HTR-8/SVneo (cell line): ENCODE measurements around the gene GUCY1B1.

ENCODE experiments used
- DNase-seq: peaks from one replicate; pipeline ENCODE4 v3.0.0; 2011; ENCODE audit warnings: low spot score, mixed read lengths; ENCODE audit not compliant: insufficient read length
- FAIRE-seq: peaks from 2 replicates; lab custom pipeline; 2011; peaks lifted over from hg19 to GRCh38; lab: Jason Lieb, UNC

Gene GUCY1B1

DNA sequence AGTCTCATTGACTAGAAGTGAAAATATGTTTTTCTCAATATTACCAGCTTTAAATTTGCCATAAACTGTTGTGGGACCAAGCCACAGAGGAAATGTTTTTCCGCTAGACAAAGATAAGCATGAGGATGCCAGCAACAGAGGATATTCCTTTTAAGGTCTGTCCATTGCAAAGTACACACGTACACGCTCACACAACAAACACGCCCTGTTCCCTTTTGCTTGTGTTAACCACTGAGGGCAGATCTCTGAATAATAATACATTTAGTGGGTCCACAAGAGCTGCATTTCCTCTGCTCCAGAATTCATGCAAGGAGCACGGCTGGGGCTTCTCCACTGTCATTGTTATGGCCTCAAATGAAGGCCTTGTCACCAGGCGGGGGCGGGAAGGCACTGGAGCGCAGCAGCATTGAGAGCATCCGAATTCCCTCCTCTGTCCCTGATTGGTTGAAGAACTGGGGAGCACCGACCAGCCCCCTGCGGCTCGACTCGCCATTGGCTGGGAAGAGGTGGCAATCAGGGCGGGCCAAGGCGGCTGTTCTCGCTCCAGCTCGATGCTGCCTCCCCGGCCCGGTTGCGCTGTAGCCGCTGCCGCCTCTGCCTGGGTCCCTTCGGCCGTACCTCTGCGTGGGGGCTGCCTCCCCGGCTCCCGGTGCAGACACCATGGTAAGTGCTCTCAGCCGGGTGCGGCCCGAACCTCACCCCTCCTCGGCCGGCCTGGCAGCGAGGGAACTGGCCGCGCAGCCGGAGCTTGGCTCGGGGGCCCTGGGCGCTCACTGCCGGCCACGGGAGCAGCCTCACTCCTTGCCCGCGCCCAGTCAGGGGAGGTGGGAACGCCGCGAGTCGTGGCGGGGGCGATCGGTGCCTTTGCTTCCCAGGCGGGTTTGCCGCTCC is at the start of gene GUCY1B1:
Gene GUCY1B1 (plus strand): TSS at position 541 of the 891 bp plus-strand sequence. CDS start 120 bp downstream, at position 661.
- peak; percentile 77 for FAIRE-seq
- peak; percentile 95 for DNase-seq

DNA sequence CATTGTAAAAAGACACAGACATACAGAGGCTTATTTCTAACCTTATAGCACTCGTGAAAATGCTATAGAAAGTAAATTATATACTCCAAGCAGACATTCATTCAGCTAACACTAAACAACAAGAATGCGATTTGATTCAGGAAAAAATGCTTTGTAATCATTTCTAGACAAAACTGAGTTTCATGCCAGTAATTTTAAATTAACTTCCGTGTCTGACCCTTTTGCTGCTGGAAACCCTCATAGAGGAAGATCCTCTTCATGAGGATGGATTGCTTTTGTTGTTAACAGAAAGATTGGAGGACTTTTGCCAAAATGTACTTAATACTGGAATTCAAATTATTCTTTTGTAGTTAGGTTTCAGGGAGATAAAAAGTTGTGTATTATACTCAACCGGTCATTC is 48.9 kb upstream of the GUCY1B1 start:
- DNase-seq, result no peak
- FAIRE-seq, result no peak

GRCh38 chr4:155711556-155711955 is 47.3 kb upstream of the GUCY1B1 start:
- DNase-seq (no peak), FAIRE-seq (no peak)

GRCh38 chr4:155712846-155713245 is 46.0 kb upstream of the GUCY1B1 start:
- DNase-seq (no peak), FAIRE-seq (no peak)

DNA sequence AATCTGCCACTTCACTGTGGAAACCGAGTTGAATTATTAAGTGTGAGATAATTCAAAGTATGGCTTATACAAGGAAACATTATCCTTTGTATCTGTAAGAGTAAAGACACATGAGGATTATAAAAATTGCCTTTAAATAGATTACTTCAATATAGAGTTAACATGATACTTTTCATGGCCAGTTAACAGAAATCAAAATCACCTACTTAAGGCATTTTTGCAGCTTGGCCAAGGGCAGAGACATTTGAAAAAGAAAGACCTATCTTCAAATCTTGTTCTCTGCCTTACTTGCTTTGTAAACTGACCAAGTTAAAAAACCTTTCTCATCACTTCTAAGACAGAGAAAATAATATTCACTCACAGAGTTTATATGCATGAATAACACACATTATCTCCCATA is 44.9 kb upstream of the GUCY1B1 start:
- FAIRE-seq (no peak), DNase-seq (no peak)

GRCh38 chr4:155722336-155722735 is 36.5 kb upstream of the GUCY1B1 start:
- FAIRE-seq, result no peak
- DNase-seq, result no peak

GRCh38 chr4:155722816-155723499 is 35.9 kb upstream of the GUCY1B1 start:
- no peak for FAIRE-seq

DNA sequence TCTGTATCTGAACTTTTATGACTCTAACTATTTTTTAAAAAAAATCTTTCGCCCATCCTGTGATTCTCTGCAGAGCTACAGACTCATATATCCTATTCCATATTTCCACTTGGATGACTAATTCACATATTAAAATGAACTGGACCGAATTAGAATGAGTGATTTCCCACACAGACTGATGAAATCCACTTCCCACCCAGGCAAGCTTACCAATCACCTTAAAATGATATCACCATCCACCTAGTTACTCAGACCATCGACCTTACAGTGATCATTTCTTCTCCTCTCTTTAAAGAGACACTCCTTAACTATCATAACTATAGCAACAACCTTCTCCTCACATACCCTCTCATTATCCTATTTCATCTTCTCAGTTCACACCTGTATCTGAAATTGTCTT is 34.1 kb upstream of the GUCY1B1 start:
- FAIRE-seq (no peak), DNase-seq (no peak)

More at GRCh38 chr4:155722816-155723499, 35.9 kb upstream of the GUCY1B1 start:
- no peak for DNase-seq

DNA sequence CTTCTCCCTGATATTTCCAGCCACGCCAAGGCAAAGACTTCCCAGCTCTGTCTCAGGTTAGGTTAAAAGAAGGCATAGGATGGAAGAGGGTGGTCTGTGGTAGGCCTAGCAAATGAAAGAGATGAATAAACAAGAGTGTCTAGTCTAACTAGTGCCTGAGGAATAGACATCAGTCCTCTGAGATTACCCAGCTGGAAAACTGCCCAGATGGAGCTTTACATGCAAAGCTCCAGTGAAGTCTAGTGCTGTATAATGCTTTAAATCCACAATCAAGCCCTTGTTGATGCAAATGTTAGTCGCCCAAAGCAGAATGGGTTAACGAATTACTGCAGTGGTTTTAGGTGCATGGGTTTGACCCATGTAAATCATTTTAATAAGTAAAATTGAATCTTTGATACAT is 24.8 kb upstream of the GUCY1B1 start:
- FAIRE-seq (no peak), DNase-seq (no peak)

GRCh38 chr4:155734951-155735350 is 23.9 kb upstream of the GUCY1B1 start:
- no peak for DNase-seq
- no peak for FAIRE-seq

DNA sequence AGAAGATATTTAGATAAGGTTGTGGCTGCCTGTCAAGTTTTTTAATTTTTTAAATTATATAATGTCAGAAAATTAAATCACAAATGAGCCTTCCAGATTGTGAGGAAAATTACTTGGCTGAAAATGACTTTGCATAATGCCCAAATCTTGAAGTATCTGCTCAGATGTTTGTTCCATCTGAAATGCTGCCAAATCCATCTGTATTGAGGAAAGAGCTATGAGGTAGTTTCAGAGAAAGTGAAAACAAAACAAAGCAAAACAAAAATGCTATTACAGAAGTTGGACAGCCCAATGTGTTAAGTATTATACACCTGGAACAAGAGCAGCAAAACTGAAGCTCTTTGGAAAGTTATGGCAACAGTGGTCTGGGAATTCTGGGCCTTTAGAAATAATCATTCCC is 23.3 kb upstream of the GUCY1B1 start:
- FAIRE-seq (no peak), DNase-seq (no peak)

DNA sequence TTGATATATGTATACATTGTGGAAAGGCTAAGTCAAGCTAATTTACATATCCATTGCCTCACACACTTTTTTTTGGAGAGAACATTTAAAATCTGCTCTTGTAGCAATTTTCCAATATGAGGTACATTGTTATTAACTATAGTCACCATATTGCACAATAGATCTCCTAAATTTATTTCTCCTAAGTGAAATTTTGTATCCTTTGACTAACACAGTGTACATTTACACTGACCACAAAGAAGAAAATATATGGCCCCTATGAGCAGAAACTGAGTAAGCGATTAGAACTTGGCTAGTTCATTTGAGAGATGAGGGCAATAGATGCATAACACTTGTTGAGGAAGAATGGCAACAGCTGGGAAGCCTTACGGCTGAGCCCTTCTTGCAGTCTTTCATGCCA is 20.3 kb upstream of the GUCY1B1 start:
- FAIRE-seq, result no peak
- DNase-seq, result no peak

DNA sequence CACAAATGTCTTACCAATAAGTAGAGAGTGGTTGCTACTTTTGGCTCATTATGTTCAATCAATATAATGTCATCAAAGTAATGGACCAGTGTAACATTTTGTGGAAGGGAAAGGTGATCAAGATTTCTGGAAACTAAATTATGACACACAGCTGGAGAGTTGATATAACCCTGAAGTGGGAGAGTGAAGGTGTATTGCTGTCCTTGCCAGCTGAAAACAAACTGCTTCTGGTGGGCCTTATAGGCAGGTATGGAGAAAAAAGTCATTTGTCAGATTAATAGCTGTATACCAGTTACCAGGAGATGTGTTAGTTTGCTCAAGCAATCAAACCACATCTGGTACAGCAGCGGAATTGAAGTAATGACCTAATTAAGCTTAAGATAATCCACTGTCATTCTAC is 17.3 kb upstream of the GUCY1B1 start:
- DNase-seq (no peak), FAIRE-seq (no peak)

- FAIRE-seq (no peak), DNase-seq (no peak)
These were observed 16.4 kb upstream of the GUCY1B1 start for GRCh38 chr4:155742310-155743015.

- no peak for FAIRE-seq
- DNase-seq, result no peak
These were observed 12.8 kb upstream of the GUCY1B1 start for GRCh38 chr4:155745984-155746383.

DNA sequence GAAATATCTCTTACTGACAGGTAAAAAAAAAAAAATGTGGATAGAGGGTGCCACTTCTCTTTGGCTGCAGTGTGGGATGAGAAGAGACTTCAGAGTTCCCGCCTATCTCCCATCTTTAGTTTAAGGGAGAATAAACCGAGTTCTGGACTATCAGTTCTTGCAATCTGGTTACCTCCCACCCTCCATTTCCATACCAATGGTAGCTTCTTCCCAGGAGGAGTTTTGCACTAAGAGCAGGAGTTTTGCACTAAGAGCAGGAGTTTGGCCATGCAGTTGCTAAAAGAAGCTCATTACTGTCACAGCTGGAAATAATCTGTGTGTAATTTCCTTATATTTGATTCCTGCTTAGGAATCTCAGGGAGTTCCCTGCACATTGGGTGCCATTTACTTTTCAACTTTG is 10.8 kb upstream of the GUCY1B1 start:
- no peak for DNase-seq
- FAIRE-seq, result no peak

- no peak for DNase-seq
- FAIRE-seq, result no peak
These were observed 9.8 kb upstream of the GUCY1B1 start for GRCh38 chr4:155749041-155749440.

DNA sequence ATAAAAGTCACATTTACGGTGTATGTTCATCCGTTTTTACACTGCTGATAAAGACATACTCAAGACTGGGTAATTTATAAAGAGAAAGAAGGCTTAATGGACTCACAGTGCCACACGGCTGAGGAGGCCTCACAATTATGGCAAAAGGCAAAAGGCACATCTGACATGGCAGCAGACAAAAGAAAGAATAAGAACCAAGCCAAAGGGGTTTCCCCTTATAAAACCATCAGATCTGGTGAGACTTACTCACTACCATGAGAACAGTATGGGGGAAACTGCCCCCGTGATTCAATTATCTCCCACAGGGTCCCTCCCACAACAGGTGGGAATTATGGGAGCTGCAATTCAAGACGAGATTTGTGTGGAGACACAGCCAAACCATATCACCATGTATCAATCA is 7.3 kb upstream of the GUCY1B1 start:
- DNase-seq (no peak), FAIRE-seq (no peak)

- FAIRE-seq, result no peak
- DNase-seq, result no peak
These were observed 1.0 kb upstream of the GUCY1B1 start for GRCh38 chr4:155757745-155758265.

GRCh38 chr4:155759372-155760252 is 791 bp downstream of the GUCY1B1 start:
- FAIRE-seq (no peak), DNase-seq (peak; percentile 32)
